ENCODE results near the gene HOXA1.

DNA sequence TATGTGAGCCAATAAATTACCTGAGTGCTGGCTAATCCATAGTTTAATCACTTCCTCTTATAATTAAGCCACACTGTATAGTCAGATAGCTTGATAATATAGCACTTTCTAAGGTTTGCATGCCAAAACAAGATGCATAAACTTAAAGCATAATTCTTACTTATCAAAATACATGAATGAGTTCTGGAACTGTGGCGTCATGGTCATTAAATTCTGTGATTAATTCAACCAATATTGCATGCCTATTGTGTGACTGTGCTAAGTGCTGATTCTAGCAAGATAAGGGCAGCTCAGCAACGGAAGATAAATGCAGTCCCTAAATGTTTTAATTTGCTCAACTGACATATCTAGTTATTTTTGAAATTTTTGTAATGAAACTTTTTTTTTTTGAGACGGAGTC is 29.7 kb downstream of the HOXA1 start:
- TF ChIP-seq, protein P1, sequence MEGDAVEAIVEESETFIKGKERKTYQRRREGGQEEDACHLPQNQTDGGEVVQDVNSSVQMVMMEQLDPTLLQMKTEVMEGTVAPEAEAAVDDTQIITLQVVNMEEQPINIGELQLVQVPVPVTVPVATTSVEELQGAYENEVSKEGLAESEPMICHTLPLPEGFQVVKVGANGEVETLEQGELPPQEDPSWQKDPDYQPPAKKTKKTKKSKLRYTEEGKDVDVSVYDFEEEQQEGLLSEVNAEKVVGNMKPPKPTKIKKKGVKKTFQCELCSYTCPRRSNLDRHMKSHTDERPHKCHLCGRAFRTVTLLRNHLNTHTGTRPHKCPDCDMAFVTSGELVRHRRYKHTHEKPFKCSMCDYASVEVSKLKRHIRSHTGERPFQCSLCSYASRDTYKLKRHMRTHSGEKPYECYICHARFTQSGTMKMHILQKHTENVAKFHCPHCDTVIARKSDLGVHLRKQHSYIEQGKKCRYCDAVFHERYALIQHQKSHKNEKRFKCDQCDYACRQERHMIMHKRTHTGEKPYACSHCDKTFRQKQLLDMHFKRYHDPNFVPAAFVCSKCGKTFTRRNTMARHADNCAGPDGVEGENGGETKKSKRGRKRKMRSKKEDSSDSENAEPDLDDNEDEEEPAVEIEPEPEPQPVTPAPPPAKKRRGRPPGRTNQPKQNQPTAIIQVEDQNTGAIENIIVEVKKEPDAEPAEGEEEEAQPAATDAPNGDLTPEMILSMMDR (IDR thresholded peaks at IDR 0.05; ENCODE audit: control extremely low read depth in 1 of 3, insufficient read depth in 1 of 3, low read depth in 1 of 3, low read length in 3 of 3): no peak
- TF ChIP-seq GABPA (IDR thresholded peaks at IDR 0.05; ENCODE audit: borderline replicate concordance, insufficient read depth, low read length) (no peak), HDAC6 (IDR thresholded peaks at IDR 0.05; ENCODE audit: low read depth, low read length) (no peak)
- TF ChIP-seq, protein P2, sequence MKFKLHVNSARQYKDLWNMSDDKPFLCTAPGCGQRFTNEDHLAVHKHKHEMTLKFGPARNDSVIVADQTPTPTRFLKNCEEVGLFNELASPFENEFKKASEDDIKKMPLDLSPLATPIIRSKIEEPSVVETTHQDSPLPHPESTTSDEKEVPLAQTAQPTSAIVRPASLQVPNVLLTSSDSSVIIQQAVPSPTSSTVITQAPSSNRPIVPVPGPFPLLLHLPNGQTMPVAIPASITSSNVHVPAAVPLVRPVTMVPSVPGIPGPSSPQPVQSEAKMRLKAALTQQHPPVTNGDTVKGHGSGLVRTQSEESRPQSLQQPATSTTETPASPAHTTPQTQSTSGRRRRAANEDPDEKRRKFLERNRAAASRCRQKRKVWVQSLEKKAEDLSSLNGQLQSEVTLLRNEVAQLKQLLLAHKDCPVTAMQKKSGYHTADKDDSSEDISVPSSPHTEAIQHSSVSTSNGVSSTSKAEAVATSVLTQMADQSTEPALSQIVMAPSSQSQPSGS (IDR thresholded peaks at IDR 0.05; ENCODE audit: low read length): no peak
